Esophagus muscularis mucosa (tissue), 4 donors: Measurements from ENCODE around the gene IL17C. TPM values are rescaled to one million over a fixed set of nuclear protein-coding genes. Genes with fewer than 3 reads are reported as not detected.
A peak's percentile ranks its signal among the peaks of the same experiment; 100 is the strongest.

Experiments used
- DNase-seq: peaks from one replicate; pipeline ENCODE4 v3.0.0-alpha.2; 2017; ENCODE audit errors: extremely low spot score
- H3K27ac ChIP-seq, 4 donors: fragments of 200-600 bp; sonication (generic); replicated peaks in 1 of 4; 1 replicate in 3 of 4; 2 replicates in 1 of 4; pipeline ENCODE4 v1.5.1; 2016 to 2019; ENCODE audit warnings: mild to moderate bottlenecking in 1 of 4
- H3K27me3 ChIP-seq, 4 donors: fragments of 200-600 bp; sonication (generic); one replicate each; pipeline versions ENCODE4 v1.5.1 to v1.6.0; 2016 to 2019
- H3K36me3 ChIP-seq, 4 donors: fragments of 200-600 bp; sonication (generic); one replicate each; pipeline ENCODE4 v1.5.1; 2016 to 2019
- H3K4me1 ChIP-seq, 4 donors: fragments of 200-600 bp; sonication (generic); one replicate each; pipeline ENCODE4 v1.5.1; 2016 to 2019
- H3K4me3 ChIP-seq, 4 donors: fragments of 200-600 bp; sonication (generic); 1 replicate in 2 of 4; 2 replicates in 2 of 4; pipeline ENCODE4 v1.5.1; 2016 to 2019; ENCODE audit warnings: mild to moderate bottlenecking in 4 of 4, moderate library complexity in 1 of 4
- H3K9me3 ChIP-seq, 4 donors: fragments of 200-600 bp; sonication (generic); 1 replicate in 3 of 4; 2 replicates in 1 of 4; pipeline ENCODE4 v1.5.1; 2016 to 2019
- CTCF ChIP-seq, 3 experiments: fragments of 200-600 bp in 2 of 3; fragments of 450-650 bp in 1 of 3; sonication (generic) in 2 of 3; IDR thresholded peaks; one replicate each; pipeline ENCODE4 v1.5.1; 2017 to 2019; ENCODE audit warnings: antibody characterized with exemption in 3 of 3, mild to moderate bottlenecking in 2 of 3, moderate library complexity in 1 of 3
- EP300 ChIP-seq: sonication (generic); formaldehyde crosslinking; IDR thresholded peaks from one replicate; pipeline ENCODE4 v1.6.1; 2017; ENCODE audit warnings: antibody characterized with exemption
- POLR2A ChIP-seq: fragments of 450-650 bp; IDR thresholded peaks from one replicate; pipeline ENCODE4 v1.6.1; 2017; ENCODE audit warnings: antibody characterized with exemption, moderate library complexity, mild to moderate bottlenecking, low read depth
- POLR2AphosphoS5 ChIP-seq, 2 donors: sonication (generic); formaldehyde crosslinking; IDR thresholded peaks; one replicate each; pipeline ENCODE4 v1.6.1; 2017; ENCODE audit warnings: antibody characterized with exemption in 2 of 2
- WGBS: methylation state at CpG from one replicate; pipeline ENCODE4 v1.1.5; 2018; 5-methylcytosine and 5-hydroxymethylcytosine counted together
- intact Hi-C: fragments of 100-400 bp; cut with DNase I; formaldehyde crosslinking; loops from one replicate; pipeline ENCODE4 v1.15.1; 2023
- total RNA-seq, 4 donors: library from RNA; depleted of rRNA; stranded (reverse); fragments of >200 nt; gene quantifications; one replicate each; pipeline versions ENCODE4 v1.1.0 to v1.2.1, GENCODE V29; 2016

Gene IL17C
- total RNA-seq, 4 donors from 2014 or later = not detected

DNA sequence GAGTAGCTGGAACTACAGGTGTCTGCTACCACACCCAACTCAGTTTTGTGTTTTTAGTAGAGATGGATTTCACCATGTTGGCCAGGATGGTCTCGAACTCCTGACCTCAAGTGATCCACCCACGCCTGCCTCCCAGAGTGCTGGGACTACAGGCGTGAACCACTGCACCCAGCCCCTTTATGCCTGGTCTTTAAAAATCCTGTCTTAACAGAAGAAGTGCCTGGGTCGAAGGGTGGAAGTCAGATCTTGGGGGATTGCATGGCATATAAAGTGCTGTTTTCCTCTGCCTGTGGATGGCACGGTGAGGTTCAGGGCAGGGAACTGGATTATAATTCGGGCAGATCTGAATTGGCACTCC lies 37.9 kb upstream of the IL17C start:
- DNase-seq = no peak
- H3K9me3 ChIP-seq = no peaks in the 10 kb centered on the region
- no peak overlapping the region for H3K4me3 ChIP-seq
- no peaks in the 10 kb centered on the region for H3K27me3 ChIP-seq
- intact Hi-C loops = no loop called here
- H3K27ac ChIP-seq = peak overlapping the region in 3 of 4 donors; percentile 62 to 73 (median 68)
- peaks cover 21 to 32% (median 26%) of the 10 kb centered on the region in 4 donors for H3K4me1 ChIP-seq
- WGBS = 95% methylated on average over 6 of the region's 6 CpGs
- TF ChIP-seq POLR2AphosphoS5 (IDR thresholded peaks at IDR 0.05) (no peak), CTCF (IDR thresholded peaks at IDR 0.05) (no peak), POLR2A (no peak), EP300 (no peak)
- H3K36me3 ChIP-seq = peaks cover 30 to 77% (median 67%) of the 10 kb centered on the region in 4 donors

DNA sequence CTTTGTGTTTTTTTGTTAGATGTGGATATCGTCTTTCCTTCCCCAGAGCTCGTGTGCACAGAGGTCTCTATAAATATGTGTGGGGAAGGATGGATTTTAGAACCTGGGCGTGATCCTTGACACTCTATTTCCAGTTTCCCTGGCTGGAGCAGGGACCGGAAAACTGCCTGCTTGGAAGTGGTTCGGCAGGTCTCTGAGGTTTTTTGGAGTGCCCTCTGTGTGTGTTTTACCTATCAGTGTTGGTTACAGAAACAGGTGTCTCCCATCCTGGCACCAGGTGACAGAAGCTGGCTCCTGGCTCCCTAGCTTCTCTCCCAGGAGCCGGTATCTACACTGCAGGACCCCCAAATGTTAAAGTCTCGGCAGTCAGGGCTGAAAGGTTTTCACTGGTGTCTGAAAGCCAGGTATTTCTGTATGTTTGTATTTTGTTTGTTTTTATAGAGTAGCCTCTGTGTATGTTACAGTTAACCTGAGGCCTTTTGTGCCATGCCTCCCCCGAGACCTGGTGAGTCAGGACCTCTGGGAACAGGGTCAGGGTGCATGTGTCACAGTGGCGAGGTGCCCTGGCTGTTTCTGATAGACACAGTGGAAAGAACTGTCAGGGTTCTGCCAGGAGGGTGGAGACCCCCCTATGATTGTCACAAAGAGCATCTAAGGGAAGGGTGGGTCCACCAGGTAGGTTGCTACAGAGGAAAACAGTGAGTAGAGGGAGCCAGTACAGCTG lies 36.9 kb upstream of the IL17C start:
- no peaks in the 10 kb centered on the region for H3K27me3 ChIP-seq
- peaks cover 21 to 32% (median 26%) of the 10 kb centered on the region in 4 donors for H3K4me1 ChIP-seq
- no peaks in the 10 kb centered on the region for H3K9me3 ChIP-seq
- WGBS = 82% methylated on average over 9 of the region's 9 CpGs
- H3K36me3 ChIP-seq = peaks cover 38 to 87% (median 76%) of the 10 kb centered on the region in 4 donors
- intact Hi-C loops = no loop called here
- no peak overlapping the region for H3K27ac ChIP-seq
- no peak for DNase-seq
- no peak overlapping the region for H3K4me3 ChIP-seq
- TF ChIP-seq EP300 = no peak

- intact Hi-C loops = no loop called here
- TF ChIP-seq EP300 (no peak), POLR2AphosphoS5 (IDR thresholded peaks at IDR 0.05) (no peak), CTCF (IDR thresholded peaks at IDR 0.05) (no peak), POLR2A (no peak)
- H3K27me3 ChIP-seq = no peaks in the 10 kb centered on the region
- DNase-seq = no peak
- no peak overlapping the region for H3K27ac ChIP-seq
- H3K36me3 ChIP-seq = peaks cover 38 to 93% (median 82%) of the 10 kb centered on the region in 4 donors
- no peaks in the 10 kb centered on the region for H3K9me3 ChIP-seq
- no peak overlapping the region for H3K4me3 ChIP-seq
- peaks cover 21 to 32% (median 26%) of the 10 kb centered on the region in 4 donors for H3K4me1 ChIP-seq
- WGBS = 100% methylated on average over 3 of the region's 7 CpGs
These were observed 36.3 kb upstream of the IL17C start for GRCh38 chr16:88602091-88602490.

GRCh38 chr16:88605186-88606147 lies 32.9 kb upstream of the IL17C start:
- peaks cover 33 to 96% (median 78%) of the 10 kb centered on the region in 4 donors for H3K36me3 ChIP-seq
- no peak for DNase-seq
- 73% methylated on average over 14 of the region's 20 CpGs for WGBS
- TF ChIP-seq CTCF (IDR thresholded peaks at IDR 0.05) = no peak
- TF ChIP-seq POLR2AphosphoS5 (IDR thresholded peaks at IDR 0.05) = no peak
- TF ChIP-seq POLR2A = no peak
- no peak for TF ChIP-seq EP300
- intact Hi-C loops = no loop called here
- H3K27ac ChIP-seq = no peak overlapping the region
- H3K9me3 ChIP-seq = no peaks in the 10 kb centered on the region
- peaks cover 5 to 9% (median 6%) of the 10 kb centered on the region in 4 donors for H3K4me1 ChIP-seq
- no peaks in the 10 kb centered on the region for H3K27me3 ChIP-seq
- H3K4me3 ChIP-seq = no peak overlapping the region
